Measurements from ENCODE around the gene SCFD2. TPM values are rescaled to one million over a fixed set of nuclear protein-coding genes. Genes with fewer than 3 reads are reported as not detected.

Gene SCFD2
- polyA plus RNA-seq, 4 donors, result 2.2 to 8.4 (median 5.6) TPM

DNA sequence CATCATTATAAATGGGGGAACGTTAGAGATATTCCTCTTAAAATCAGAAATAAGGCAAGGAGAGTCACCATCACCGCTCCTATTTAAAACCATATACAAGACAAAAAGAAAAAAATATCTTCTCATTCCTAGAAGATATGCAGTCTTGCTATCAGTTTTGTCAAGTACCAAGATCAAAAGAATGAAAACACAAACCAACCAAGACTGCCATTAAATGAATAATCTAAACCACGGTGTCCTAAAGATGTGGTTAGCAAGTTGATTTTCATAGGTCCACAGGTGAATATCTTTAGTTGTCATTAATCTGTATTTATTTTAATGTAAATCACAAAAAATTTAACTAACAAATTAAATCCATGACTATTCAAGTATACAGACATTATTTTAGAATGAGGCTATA, 39.3 kb downstream of the SCFD2 start:
- Histone ChIP-seq H3K36me3 (ENCODE audit: control insufficient read depth in 3 of 3, insufficient read depth in 2 of 3, low read depth in 1 of 3, low read length in 3 of 3) (peaks cover 0 to 5% (median 0%) of the 10 kb centered on the region in 3 donors), H3K4me1 (ENCODE audit: control insufficient read depth in 3 of 3, insufficient read depth in 2 of 3, low read depth in 1 of 3, low read length in 2 of 3) (peaks cover 0 to 3% (median 0%) of the 10 kb centered on the region in 3 donors), H3K27ac (ENCODE audit: low read depth in 1 of 3, low read length in 2 of 3) (no peak overlapping the region), H3K27me3 (ENCODE audit: control insufficient read depth in 3 of 3, insufficient read depth in 3 of 3, low read length in 3 of 3) (no peaks in the 10 kb centered on the region), H3K9me3 (ENCODE audit: control insufficient read depth in 2 of 2, insufficient read depth in 1 of 2, low read depth in 1 of 2, low read length in 1 of 2) (no peaks in the 10 kb centered on the region), H3K4me3 (ENCODE audit: low read depth in 1 of 3, low read length in 3 of 3) (no peak overlapping the region)
- no peak for DNase-seq
- no peak for FAIRE-seq
- 86 to 93% (median 87%) methylated on average over 3 of the region's 3 CpGs for WGBS, 3 donors

DNA sequence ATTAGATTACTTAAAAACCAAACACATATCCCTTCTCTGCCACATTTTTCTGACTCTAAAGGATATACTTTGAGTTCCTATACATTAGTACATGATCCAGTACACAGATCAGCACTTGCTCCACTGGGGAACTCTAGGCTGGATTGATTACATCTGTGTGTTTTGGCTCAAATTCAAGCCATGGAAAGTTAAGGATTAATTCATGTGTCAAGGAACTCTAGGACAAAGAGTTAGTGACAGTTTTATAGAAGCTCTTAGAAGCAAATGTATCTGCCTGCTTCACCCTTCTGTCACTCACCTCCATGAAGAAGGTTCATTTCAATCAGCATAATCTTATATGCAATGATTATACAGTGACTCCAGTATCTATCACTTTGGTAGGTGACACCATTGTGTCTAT, 43.2 kb downstream of the SCFD2 start:
- FAIRE-seq (no peak), DNase-seq (peak; percentile 40 to 71)
- H3K4me3 ChIP-seq (ENCODE audit: low read depth in 1 of 3, low read length in 3 of 3), result no peak overlapping the region

DNA sequence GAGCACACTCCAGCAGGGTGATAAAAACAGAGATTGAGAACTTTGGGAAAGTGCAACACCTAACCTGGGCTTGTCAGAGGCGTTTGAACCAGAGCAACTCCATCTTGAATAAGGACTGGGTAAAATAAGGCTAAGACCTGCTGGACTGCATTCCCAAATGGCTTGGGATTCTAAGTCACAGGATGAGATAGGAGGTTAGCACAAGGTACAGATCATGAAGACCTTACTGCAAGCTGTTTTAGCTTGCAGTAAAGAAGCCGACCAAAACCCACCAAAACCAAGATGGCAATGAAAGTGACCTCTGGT, 43.9 kb downstream of the SCFD2 start:
- no peaks in the 10 kb centered on the region for H3K27me3 ChIP-seq (ENCODE audit: control insufficient read depth in 3 of 3, insufficient read depth in 3 of 3, low read length in 3 of 3)
- peaks cover 0 to 3% (median 0%) of the 10 kb centered on the region in 3 donors for H3K36me3 ChIP-seq (ENCODE audit: control insufficient read depth in 3 of 3, insufficient read depth in 2 of 3, low read depth in 1 of 3, low read length in 3 of 3)
- H3K4me3 ChIP-seq (ENCODE audit: low read depth in 1 of 3, low read length in 3 of 3), result no peak overlapping the region
- DNase-seq (no peak), FAIRE-seq (no peak)
- 82 to 91% (median 88%) methylated on average over 2 of the region's 2 CpGs for WGBS, 3 donors
- no peak overlapping the region for H3K27ac ChIP-seq (ENCODE audit: low read depth in 1 of 3, low read length in 2 of 3)
- no peaks in the 10 kb centered on the region for H3K9me3 ChIP-seq (ENCODE audit: control insufficient read depth in 2 of 2, insufficient read depth in 1 of 2, low read depth in 1 of 2, low read length in 1 of 2)
- H3K4me1 ChIP-seq (ENCODE audit: control insufficient read depth in 3 of 3, insufficient read depth in 2 of 3, low read depth in 1 of 3, low read length in 2 of 3), result peaks cover 0 to 3% (median 0%) of the 10 kb centered on the region in 3 donors

More for the DNA sequence above, 43.2 kb downstream of the SCFD2 start:
- peaks cover 0 to 3% (median 0%) of the 10 kb centered on the region in 3 donors for H3K4me1 ChIP-seq (ENCODE audit: control insufficient read depth in 3 of 3, insufficient read depth in 2 of 3, low read depth in 1 of 3, low read length in 2 of 3)
- no peak overlapping the region for H3K27ac ChIP-seq (ENCODE audit: low read depth in 1 of 3, low read length in 2 of 3)
- peaks cover 0 to 5% (median 0%) of the 10 kb centered on the region in 3 donors for H3K36me3 ChIP-seq (ENCODE audit: control insufficient read depth in 3 of 3, insufficient read depth in 2 of 3, low read depth in 1 of 3, low read length in 3 of 3)
- H3K27me3 ChIP-seq (ENCODE audit: control insufficient read depth in 3 of 3, insufficient read depth in 3 of 3, low read length in 3 of 3), result no peaks in the 10 kb centered on the region
- H3K9me3 ChIP-seq (ENCODE audit: control insufficient read depth in 2 of 2, insufficient read depth in 1 of 2, low read depth in 1 of 2, low read length in 1 of 2), result no peaks in the 10 kb centered on the region

DNA sequence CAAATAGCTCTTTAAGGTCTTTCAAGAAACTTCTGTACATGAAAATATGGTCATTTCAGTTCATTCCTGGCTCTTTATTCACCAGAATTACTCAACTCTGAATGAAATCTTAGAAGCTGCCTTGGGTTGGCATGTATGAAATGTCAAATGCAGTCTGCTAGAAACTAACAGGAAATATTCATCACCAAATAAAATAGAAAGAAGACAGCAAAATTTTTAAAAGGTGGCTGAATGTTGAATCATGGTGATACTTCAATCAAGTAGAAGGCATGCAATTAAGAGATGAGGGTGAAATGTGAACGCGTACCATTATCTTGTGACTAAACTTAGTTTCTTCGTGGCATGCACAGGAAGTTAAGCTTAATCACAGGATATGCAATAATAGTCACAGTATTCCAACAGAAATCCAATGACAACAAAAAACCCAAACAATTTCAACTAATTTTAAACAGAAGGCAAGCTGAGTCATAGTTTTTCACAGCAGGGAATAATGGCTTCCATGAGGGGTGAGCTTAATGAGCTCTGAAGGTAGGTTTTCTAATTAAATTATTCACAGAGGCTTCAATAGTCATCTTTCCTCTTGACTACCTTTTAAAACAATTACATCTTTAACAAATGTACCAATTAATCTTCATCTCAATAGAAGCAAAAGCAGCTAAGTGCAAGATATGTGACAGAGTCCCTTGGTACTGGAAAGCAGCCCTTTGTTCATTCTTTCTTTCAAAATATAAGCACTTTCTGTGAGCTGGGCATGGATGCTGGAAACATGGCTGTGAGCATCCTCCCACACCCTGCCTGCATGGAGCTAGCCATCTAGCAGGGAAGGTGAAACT, 44.5 kb downstream of the SCFD2 start:
- H3K36me3 ChIP-seq (ENCODE audit: control insufficient read depth in 3 of 3, insufficient read depth in 2 of 3, low read depth in 1 of 3, low read length in 3 of 3), result peaks cover 0 to 3% (median 0%) of the 10 kb centered on the region in 3 donors
- H3K4me3 ChIP-seq (ENCODE audit: low read depth in 1 of 3, low read length in 3 of 3), result no peak overlapping the region
- FAIRE-seq (no peak), DNase-seq (no peak)
- no peaks in the 10 kb centered on the region for H3K9me3 ChIP-seq (ENCODE audit: control insufficient read depth in 2 of 2, insufficient read depth in 1 of 2, low read depth in 1 of 2, low read length in 1 of 2)
- H3K27me3 ChIP-seq (ENCODE audit: control insufficient read depth in 3 of 3, insufficient read depth in 3 of 3, low read length in 3 of 3), result no peaks in the 10 kb centered on the region
- H3K4me1 ChIP-seq (ENCODE audit: control insufficient read depth in 3 of 3, insufficient read depth in 2 of 3, low read depth in 1 of 3, low read length in 2 of 3), result peaks cover 0 to 3% (median 0%) of the 10 kb centered on the region in 3 donors
- WGBS, 3 donors, result 59 to 85% (median 69%) methylated on average over 3 of the region's 3 CpGs
- H3K27ac ChIP-seq (ENCODE audit: low read depth in 1 of 3, low read length in 2 of 3), result no peak overlapping the region

DNA sequence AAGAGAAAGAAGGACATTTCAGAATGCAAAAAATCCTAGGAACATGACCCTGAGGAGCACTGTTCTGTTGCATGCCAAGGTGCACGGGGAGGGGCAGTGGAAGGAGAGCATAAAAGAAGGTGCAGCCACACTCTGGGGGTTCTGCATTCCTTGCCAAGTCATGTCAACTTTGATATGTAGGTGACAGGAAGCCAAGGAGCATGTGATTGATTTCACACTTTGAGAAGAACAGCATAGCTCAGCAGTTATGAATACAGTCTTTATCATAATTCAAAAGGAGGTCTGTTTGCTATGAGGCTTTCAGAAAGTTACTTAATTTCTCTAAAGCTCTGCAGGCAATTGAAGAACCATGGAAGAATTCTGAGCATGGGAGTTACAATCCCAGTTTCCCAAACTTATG, 50.6 kb downstream of the SCFD2 start:
- 23 to 55% (median 44%) methylated on average over 1 of the region's 1 CpG for WGBS, 3 donors

DNA sequence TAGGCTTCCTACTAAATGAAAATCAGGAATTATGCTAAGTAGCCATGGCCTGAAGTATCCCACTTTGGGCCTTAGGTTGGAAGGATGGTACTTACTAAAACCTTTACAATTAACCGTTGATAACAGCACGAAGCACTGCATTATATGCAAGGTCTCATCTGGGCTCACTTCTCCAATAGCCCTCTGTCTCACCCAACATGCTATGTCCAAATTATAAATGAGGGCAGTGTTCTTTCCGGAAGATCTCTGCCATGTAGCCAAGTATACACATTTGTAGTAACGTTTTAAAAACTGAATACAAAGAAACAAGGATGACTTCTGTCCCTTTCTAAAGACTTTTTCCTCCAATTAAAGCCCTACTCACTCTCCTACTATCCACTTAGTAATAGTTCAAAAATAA, 51.6 kb downstream of the SCFD2 start:
- FAIRE-seq (no peak), DNase-seq (no peak)
- Histone ChIP-seq H3K27me3 (ENCODE audit: control insufficient read depth in 3 of 3, insufficient read depth in 3 of 3, low read length in 3 of 3) (no peaks in the 10 kb centered on the region), H3K4me1 (ENCODE audit: control insufficient read depth in 3 of 3, insufficient read depth in 2 of 3, low read depth in 1 of 3, low read length in 2 of 3) (peaks cover 3 to 4% (median 4%) of the 10 kb centered on the region in 3 donors), H3K9me3 (ENCODE audit: control insufficient read depth in 2 of 2, insufficient read depth in 1 of 2, low read depth in 1 of 2, low read length in 1 of 2) (no peaks in the 10 kb centered on the region), H3K4me3 (ENCODE audit: low read depth in 1 of 3, low read length in 3 of 3) (no peak overlapping the region), H3K27ac (ENCODE audit: low read depth in 1 of 3, low read length in 2 of 3) (no peak overlapping the region), H3K36me3 (ENCODE audit: control insufficient read depth in 3 of 3, insufficient read depth in 2 of 3, low read depth in 1 of 3, low read length in 3 of 3) (peaks cover 0 to 4% (median 2%) of the 10 kb centered on the region in 3 donors)
- WGBS, 3 donors, result 90 to 93% (median 92%) methylated on average over 4 of the region's 4 CpGs

More for the DNA sequence above, 50.6 kb downstream of the SCFD2 start:
- Histone ChIP-seq H3K9me3 (ENCODE audit: control insufficient read depth in 2 of 2, insufficient read depth in 1 of 2, low read depth in 1 of 2, low read length in 1 of 2) (no peaks in the 10 kb centered on the region), H3K27ac (ENCODE audit: low read depth in 1 of 3, low read length in 2 of 3) (no peak overlapping the region), H3K36me3 (ENCODE audit: control insufficient read depth in 3 of 3, insufficient read depth in 2 of 3, low read depth in 1 of 3, low read length in 3 of 3) (peaks cover 0 to 4% (median 2%) of the 10 kb centered on the region in 3 donors), H3K4me1 (ENCODE audit: control insufficient read depth in 3 of 3, insufficient read depth in 2 of 3, low read depth in 1 of 3, low read length in 2 of 3) (peaks cover 3 to 4% (median 4%) of the 10 kb centered on the region in 3 donors), H3K4me3 (ENCODE audit: low read depth in 1 of 3, low read length in 3 of 3) (no peak overlapping the region), H3K27me3 (ENCODE audit: control insufficient read depth in 3 of 3, insufficient read depth in 3 of 3, low read length in 3 of 3) (no peaks in the 10 kb centered on the region)
- DNase-seq, result peak; percentile 48 to 55
- FAIRE-seq, result no peak

DNA sequence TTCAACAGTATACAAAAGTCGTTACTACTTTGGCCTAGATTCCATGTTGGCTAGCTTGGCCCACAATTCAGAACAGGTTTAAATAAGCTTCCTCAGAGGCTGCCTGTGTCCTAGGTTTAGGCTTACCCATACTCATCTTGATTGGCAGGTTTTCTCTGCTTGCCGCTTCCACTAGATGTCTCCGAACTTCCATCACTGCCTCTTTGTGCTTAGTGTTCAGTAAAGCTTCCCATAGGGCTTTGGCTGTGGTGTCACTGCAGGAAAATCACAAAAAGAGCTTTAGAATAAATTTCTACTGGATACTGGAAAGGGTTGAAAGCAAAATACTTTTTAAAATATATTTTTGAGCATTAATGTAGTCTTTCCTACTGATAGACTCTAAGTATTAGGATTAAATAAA, 52.4 kb downstream of the SCFD2 start:
- Histone ChIP-seq H3K9me3 (ENCODE audit: control insufficient read depth in 2 of 2, insufficient read depth in 1 of 2, low read depth in 1 of 2, low read length in 1 of 2) (no peaks in the 10 kb centered on the region), H3K27me3 (ENCODE audit: control insufficient read depth in 3 of 3, insufficient read depth in 3 of 3, low read length in 3 of 3) (no peaks in the 10 kb centered on the region), H3K4me3 (ENCODE audit: low read depth in 1 of 3, low read length in 3 of 3) (no peak overlapping the region), H3K4me1 (ENCODE audit: control insufficient read depth in 3 of 3, insufficient read depth in 2 of 3, low read depth in 1 of 3, low read length in 2 of 3) (peaks cover 3 to 4% (median 4%) of the 10 kb centered on the region in 3 donors), H3K27ac (ENCODE audit: low read depth in 1 of 3, low read length in 2 of 3) (no peak overlapping the region), H3K36me3 (ENCODE audit: control insufficient read depth in 3 of 3, insufficient read depth in 2 of 3, low read depth in 1 of 3, low read length in 3 of 3) (peaks cover 0 to 4% (median 2%) of the 10 kb centered on the region in 3 donors)
- peak; percentile 8 to 14 for DNase-seq
- FAIRE-seq, result no peak
- 91 to 99% (median 99%) methylated on average over 3 of the region's 3 CpGs for WGBS, 3 donors

DNA sequence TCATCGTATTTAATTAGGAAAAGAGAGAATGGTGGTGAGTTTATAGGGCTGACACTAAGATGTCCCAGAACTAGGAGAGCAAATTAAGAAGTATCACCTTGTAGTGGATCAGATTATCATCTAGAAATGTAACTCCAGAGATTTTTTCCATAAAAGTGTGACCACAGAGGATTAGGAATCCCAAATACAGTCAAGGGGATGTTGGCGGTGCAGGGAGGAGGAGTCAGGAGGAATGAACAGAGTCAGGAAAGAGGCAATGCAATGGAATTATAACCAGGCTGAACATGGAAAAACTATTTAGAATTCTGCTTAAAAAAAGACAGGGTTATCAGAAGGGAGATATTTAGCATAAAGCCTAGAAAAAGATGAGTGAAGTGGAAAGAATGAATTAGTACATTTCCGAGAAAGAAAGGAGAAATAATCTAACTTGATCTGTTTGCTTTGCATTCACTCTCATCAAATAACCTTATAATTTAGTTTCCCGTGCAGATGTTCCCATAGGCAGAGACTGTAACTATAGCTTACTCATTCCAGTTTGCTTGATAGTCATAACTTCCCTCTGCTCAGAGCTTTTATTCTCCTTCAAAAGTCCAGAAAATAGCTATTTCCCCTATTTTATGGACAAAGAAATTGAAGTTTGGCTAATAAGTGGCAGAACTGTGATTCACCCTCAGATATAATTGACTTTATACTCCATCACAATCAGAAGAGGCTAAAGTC, 56.4 kb downstream of the SCFD2 start:
- no peaks in the 10 kb centered on the region for H3K4me1 ChIP-seq (ENCODE audit: control insufficient read depth in 3 of 3, insufficient read depth in 2 of 3, low read depth in 1 of 3, low read length in 2 of 3)
- no peaks in the 10 kb centered on the region for H3K27me3 ChIP-seq (ENCODE audit: control insufficient read depth in 3 of 3, insufficient read depth in 3 of 3, low read length in 3 of 3)
- H3K4me3 ChIP-seq (ENCODE audit: low read depth in 1 of 3, low read length in 3 of 3), result no peak overlapping the region
- DNase-seq (no peak), FAIRE-seq (no peak)
- H3K9me3 ChIP-seq (ENCODE audit: control insufficient read depth in 2 of 2, insufficient read depth in 1 of 2, low read depth in 1 of 2, low read length in 1 of 2), result no peaks in the 10 kb centered on the region
- no peak overlapping the region for H3K27ac ChIP-seq (ENCODE audit: low read depth in 1 of 3, low read length in 2 of 3)
- peaks cover 0 to 6% (median 2%) of the 10 kb centered on the region in 3 donors for H3K36me3 ChIP-seq (ENCODE audit: control insufficient read depth in 3 of 3, insufficient read depth in 2 of 3, low read depth in 1 of 3, low read length in 3 of 3)
- WGBS, 3 donors, result 87 to 93% (median 93%) methylated on average over 4 of the region's 4 CpGs

Measured in small intestine (tissue), 7 donors.